PC-9 (cell line): ENCODE measurements around the gene ATP5PO.

Experiments used
- EZH2 ChIP-seq: fragments of 200-600 bp; sonication (generic); IDR thresholded peaks from 2 replicates; pipeline ENCODE4 v1.8.0; 2017; ENCODE audit warnings: antibody characterized with exemption, low read depth
- TF ChIP-seq, protein P1 (sequence below): fragments of 200-600 bp; sonication (generic); conservative IDR thresholded peaks from 2 replicates; pipeline ENCODE4 v1.6.1; 2017; ENCODE audit warnings: mixed run types, antibody characterized with exemption, mild to moderate bottlenecking, moderate library complexity

DNA sequence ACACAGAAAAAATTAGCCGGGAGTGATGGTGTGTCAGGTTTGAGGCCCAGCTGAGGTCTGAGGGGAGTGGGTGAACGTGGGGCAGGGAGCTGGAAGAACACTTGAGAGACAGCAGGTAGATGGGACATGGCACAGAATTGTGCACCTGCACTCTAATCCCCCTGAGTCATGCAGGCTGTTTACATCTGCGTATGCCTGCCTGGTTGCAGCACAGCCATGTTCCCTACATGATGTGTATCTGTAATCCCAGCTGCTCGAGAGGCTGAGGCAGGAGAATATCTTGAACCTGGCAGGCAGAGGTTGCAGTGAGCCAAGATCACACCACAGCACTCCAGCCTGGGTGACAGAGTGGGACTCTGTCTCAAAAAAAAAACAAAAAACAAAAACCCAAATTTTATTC is 44.8 kb downstream of the ATP5PO start:
- TF ChIP-seq, protein P1, sequence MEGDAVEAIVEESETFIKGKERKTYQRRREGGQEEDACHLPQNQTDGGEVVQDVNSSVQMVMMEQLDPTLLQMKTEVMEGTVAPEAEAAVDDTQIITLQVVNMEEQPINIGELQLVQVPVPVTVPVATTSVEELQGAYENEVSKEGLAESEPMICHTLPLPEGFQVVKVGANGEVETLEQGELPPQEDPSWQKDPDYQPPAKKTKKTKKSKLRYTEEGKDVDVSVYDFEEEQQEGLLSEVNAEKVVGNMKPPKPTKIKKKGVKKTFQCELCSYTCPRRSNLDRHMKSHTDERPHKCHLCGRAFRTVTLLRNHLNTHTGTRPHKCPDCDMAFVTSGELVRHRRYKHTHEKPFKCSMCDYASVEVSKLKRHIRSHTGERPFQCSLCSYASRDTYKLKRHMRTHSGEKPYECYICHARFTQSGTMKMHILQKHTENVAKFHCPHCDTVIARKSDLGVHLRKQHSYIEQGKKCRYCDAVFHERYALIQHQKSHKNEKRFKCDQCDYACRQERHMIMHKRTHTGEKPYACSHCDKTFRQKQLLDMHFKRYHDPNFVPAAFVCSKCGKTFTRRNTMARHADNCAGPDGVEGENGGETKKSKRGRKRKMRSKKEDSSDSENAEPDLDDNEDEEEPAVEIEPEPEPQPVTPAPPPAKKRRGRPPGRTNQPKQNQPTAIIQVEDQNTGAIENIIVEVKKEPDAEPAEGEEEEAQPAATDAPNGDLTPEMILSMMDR, result no peak
- no peak for TF ChIP-seq EZH2
